Upper lobe of left lung (tissue), 6 donors: Measurements from ENCODE around the gene PPP6R2. TPM values are rescaled to one million over a fixed set of nuclear protein-coding genes. Genes with fewer than 3 reads are reported as not detected.

Source experiments
- ATAC-seq, 2 donors: fragments of 200-7000 bp; cut with Tn5 transposase; one replicate each; pipeline ENCODE4 v1.9.1; 2022; ENCODE audit warnings: mild to moderate bottlenecking in 2 of 2, moderate library complexity in 2 of 2; ENCODE audit not compliant: low FRiP score in 2 of 2
- DNase-seq, 2 donors: peaks; one replicate each; pipeline ENCODE4 v3.0.0-alpha.2; 2019 to 2020
- H3K27ac ChIP-seq, 4 donors: fragments of 200-600 bp; sonication (generic); one replicate each; pipeline ENCODE4 v1.5.1; 2016 to 2019
- H3K27me3 ChIP-seq, 4 donors: fragments of 200-600 bp; sonication (generic); one replicate each; pipeline ENCODE4 v1.5.1; 2017 to 2019
- H3K36me3 ChIP-seq, 4 donors: fragments of 200-600 bp; sonication (generic); one replicate each; pipeline ENCODE4 v1.5.1; 2016 to 2019
- H3K4me1 ChIP-seq, 4 donors: fragments of 200-600 bp; sonication (generic); one replicate each; pipeline ENCODE4 v1.5.1; 2018 to 2019
- H3K4me3 ChIP-seq, 4 donors: fragments of 200-600 bp; sonication (generic); one replicate each; pipeline ENCODE4 v1.5.1; 2017 to 2019; ENCODE audit warnings: mild to moderate bottlenecking in 2 of 4, moderate library complexity in 1 of 4
- H3K9me3 ChIP-seq, 4 donors: fragments of 200-600 bp; sonication (generic); one replicate each; pipeline ENCODE4 v1.5.1; 2018 to 2019
- EP300 ChIP-seq, 4 donors: sonication (generic); formaldehyde crosslinking; IDR thresholded peaks; one replicate each; pipeline ENCODE4 v1.5.1; 2017; ENCODE audit warnings: antibody characterized with exemption in 4 of 4, control low read depth in 2 of 4
- POLR2A ChIP-seq, 4 donors: fragments of 450-650 bp; IDR thresholded peaks; one replicate each; pipeline ENCODE4 v1.5.1; 2016 to 2017; ENCODE audit warnings: antibody characterized with exemption in 4 of 4, mild to moderate bottlenecking in 2 of 4
- POLR2AphosphoS5 ChIP-seq, 2 donors: sonication (generic); formaldehyde crosslinking; IDR thresholded peaks; one replicate each; pipeline ENCODE4 v1.5.1; 2017; ENCODE audit warnings: antibody characterized with exemption in 2 of 2
- WGBS, 2 donors: methylation state at CpG; one replicate each; pipeline ENCODE4 v1.1.5; 2017 to 2018; 5-methylcytosine and 5-hydroxymethylcytosine counted together
- total RNA-seq, 6 donors: library from RNA; depleted of rRNA in 4 of 6; stranded (reverse); fragments of >200 nt in 4 of 6; gene quantifications; one replicate each; pipeline versions ENCODE4 v1.1.0 to v1.2.1, GENCODE V29; 2016 to 2021
- TF ChIP-seq, protein P1 (sequence below), 6 experiments: fragments of 450-650 bp in 4 of 6; fragments of 200-600 bp in 2 of 6; sonication (generic) in 2 of 6; IDR thresholded peaks; one replicate each; pipeline ENCODE4 v1.5.1; 2016 to 2019; ENCODE audit warnings: antibody characterized with exemption in 6 of 6
- donor health status: DM: no; HTN: no; CAD: no; lungs with moderate emphysema.
- donor health status: DM: no; HTN: yes; CAD: no; lungs with severe emphysema.

Gene PPP6R2
- total RNA-seq, 6 donors from 2014 or later: 53.0 to 264 (median 63.8) TPM

DNA sequence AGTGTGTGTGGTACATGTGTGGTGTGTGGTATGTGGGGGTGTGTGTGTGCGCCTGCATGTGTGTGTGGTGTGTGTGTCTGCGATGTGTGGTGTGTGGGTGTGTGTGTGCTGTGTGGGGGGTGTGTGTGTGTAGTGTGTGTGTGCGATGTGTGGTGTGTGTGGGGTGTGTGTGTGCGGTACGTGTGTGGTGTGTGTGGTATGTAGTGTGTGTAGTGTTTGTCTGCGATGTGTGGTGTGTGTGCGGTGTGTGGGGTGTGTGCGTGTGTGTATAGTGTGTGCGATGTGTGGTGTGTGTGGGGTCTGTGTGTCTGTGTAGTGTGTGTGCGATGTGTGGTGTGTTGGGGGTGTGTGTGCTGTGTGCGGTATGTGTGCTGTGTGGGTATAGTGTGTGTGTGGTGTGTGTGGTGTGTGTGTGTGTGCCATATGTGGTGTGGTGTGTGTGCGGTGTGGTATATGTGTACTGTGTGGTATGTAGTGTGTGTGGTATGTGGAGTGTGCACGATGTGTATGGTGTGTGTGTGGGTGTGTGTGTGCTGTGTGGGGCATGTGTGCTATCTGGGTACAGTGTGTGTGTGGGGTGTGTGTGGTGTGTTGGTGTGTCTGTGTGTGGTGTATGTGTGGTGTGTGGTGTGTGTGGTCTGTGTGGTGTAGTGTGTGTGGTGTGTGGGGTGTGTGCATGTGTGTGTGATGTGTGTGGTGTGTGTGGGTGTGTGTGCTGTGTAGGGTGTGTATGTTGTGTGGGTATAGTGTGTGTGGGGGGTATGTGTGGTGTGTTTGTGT is 5.7 kb upstream of the PPP6R2 start:
- WGBS, 2 donors: 96% methylated on average over 13 of the region's 13 CpGs
- ATAC-seq: no peak
- TF ChIP-seq, protein P1, sequence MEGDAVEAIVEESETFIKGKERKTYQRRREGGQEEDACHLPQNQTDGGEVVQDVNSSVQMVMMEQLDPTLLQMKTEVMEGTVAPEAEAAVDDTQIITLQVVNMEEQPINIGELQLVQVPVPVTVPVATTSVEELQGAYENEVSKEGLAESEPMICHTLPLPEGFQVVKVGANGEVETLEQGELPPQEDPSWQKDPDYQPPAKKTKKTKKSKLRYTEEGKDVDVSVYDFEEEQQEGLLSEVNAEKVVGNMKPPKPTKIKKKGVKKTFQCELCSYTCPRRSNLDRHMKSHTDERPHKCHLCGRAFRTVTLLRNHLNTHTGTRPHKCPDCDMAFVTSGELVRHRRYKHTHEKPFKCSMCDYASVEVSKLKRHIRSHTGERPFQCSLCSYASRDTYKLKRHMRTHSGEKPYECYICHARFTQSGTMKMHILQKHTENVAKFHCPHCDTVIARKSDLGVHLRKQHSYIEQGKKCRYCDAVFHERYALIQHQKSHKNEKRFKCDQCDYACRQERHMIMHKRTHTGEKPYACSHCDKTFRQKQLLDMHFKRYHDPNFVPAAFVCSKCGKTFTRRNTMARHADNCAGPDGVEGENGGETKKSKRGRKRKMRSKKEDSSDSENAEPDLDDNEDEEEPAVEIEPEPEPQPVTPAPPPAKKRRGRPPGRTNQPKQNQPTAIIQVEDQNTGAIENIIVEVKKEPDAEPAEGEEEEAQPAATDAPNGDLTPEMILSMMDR (IDR thresholded peaks at IDR 0.05): no peak
- TF ChIP-seq POLR2AphosphoS5 (IDR thresholded peaks at IDR 0.05) (no peak), POLR2A (IDR thresholded peaks at IDR 0.05) (no peak), EP300 (IDR thresholded peaks at IDR 0.05) (no peak)
- Histone ChIP-seq H3K4me3 (no peak overlapping the region), H3K4me1 (peaks cover 5 to 7% (median 6%) of the 10 kb centered on the region in 4 donors), H3K36me3 (no peaks in the 10 kb centered on the region), H3K9me3 (no peaks in the 10 kb centered on the region), H3K27ac (no peak overlapping the region), H3K27me3 (no peaks in the 10 kb centered on the region)
- DNase-seq: no peak

DNA sequence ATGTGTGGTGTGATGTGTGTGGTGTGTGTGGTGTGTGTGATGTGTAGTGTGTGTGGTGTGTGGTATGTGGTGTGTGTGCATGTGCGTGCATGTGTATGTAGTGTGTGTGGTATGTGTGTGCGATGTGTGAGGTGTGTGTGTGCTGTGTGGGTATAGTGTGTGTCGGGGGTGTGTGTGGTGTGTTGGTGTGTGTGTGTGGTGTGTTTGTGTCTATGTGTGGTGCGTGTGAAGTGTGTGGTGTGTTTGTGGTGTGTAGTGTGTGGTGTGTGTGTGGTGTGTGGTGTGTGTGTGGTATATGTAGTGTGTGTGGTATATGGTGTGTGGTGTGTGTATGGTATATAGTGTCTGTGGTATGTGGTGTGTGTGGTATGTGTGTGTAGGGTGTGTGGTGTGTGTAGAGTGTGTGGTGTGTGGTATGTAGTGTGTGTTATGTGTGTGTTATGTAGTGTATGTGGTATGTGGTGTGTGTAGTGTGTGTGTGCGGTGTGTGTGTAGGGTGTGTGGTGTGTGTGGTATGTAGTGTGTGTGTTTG is 5.0 kb upstream of the PPP6R2 start:
- Histone ChIP-seq H3K36me3 (no peaks in the 10 kb centered on the region), H3K4me1 (peaks cover 7 to 12% (median 12%) of the 10 kb centered on the region in 4 donors), H3K4me3 (no peak overlapping the region), H3K9me3 (no peaks in the 10 kb centered on the region), H3K27me3 (no peaks in the 10 kb centered on the region), H3K27ac (no peak overlapping the region)
- WGBS, 2 donors: 95% methylated on average over 5 of the region's 5 CpGs
- DNase-seq (no peak), ATAC-seq (no peak)
- TF ChIP-seq POLR2A (IDR thresholded peaks at IDR 0.05) (no peak), EP300 (IDR thresholded peaks at IDR 0.05) (no peak), POLR2AphosphoS5 (IDR thresholded peaks at IDR 0.05) (no peak)
- TF ChIP-seq, protein P1 (IDR thresholded peaks at IDR 0.05): no peak

DNA sequence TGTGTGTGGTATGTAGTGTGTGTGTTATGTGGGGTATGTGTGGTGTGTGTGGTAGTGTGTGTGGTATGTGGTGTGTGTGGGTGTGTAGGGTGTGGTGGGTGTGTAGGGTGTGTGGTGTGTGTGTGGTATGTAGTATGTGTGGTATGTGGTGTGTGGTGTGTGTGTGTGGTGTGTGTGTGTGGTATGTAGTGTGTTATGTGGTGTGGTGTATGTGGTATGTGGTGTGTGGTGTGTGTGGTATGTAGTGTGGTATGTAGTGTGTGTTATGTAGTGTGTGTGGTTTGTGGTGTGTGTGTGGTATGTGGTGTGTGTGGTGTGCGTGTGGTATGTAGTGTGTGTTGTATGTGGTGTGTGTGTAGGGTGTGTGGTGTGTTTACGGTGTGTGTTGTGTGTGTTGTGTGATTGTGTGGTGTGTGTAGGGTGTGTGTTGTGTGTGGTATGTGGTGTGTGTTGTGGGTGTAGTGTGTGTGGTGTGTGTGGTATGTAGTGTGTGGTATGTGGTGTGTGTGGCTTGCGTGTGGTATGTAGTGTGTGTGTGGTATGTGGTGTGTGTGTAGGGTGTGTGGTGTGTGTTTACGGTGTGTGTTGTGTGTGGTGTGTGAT is 4.2 kb upstream of the PPP6R2 start:
- ATAC-seq (no peak), DNase-seq (no peak)
- no peak overlapping the region for H3K27ac ChIP-seq
- no peaks in the 10 kb centered on the region for H3K27me3 ChIP-seq
- TF ChIP-seq EP300 (IDR thresholded peaks at IDR 0.05) (no peak), POLR2AphosphoS5 (IDR thresholded peaks at IDR 0.05) (no peak), POLR2A (IDR thresholded peaks at IDR 0.05) (no peak)
- TF ChIP-seq, protein P1 (IDR thresholded peaks at IDR 0.05): no peak
- no peaks in the 10 kb centered on the region for H3K9me3 ChIP-seq
- no peak overlapping the region for H3K4me3 ChIP-seq
- H3K36me3 ChIP-seq: no peaks in the 10 kb centered on the region
- 96 to 100% methylated on average over 4 of the region's 4 CpGs for WGBS, 2 donors
- H3K4me1 ChIP-seq: peaks cover 7 to 12% (median 12%) of the 10 kb centered on the region in 4 donors

DNA sequence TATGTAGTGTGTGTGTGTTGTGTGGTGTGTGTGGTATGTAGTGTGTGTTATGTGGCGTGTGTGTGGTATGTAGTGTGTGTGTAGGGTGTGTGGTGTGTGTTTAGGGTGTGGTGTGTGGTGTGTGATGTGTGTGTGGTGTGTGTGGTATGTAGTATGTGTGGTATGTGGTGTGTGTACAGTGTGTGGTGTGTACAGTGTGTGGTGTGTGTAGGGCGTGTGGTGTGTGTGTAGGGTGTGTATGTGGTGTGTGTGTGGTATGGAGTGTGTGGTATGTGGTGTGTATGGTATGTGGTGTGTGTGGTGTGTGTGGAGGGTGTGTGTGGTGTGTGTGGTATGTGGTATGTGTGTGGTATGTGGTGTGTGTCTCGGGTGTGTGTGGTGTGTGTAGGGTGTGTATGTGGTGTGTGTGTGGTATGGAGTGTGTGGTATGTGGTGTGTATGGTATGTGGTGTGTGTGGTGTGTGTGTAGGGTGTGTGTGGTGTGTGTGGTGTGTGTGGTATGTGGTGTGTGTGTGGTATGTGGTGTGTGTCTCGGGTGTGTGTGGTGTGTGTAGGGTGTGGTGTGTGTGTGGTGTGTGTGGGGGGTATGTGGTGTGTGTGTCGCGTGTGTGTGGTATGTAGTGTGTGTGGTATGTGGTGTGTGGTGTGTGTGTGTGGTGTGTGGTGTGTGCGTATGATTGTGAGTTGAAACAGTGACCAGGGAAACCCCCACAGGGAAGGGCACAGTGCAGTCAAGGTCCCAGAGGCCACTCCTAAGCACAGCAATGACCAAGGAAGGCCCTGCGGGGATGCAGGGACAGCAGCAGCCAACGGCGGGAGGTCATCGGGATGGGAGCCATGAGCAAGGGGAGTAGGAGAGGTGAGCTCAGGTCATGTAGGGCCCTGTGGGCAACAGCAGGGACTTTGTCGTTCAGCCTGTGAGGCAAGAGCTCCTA is 2.9 kb upstream of the PPP6R2 start:
- TF ChIP-seq POLR2A (IDR thresholded peaks at IDR 0.05) (no peak), EP300 (IDR thresholded peaks at IDR 0.05) (no peak), POLR2AphosphoS5 (IDR thresholded peaks at IDR 0.05) (no peak)
- TF ChIP-seq, protein P1 (IDR thresholded peaks at IDR 0.05): no peak
- no peak overlapping the region for H3K27ac ChIP-seq

More for the DNA sequence above, 2.9 kb upstream of the PPP6R2 start:
- 77 to 79% methylated on average over 12 of the region's 12 CpGs for WGBS, 2 donors
- no peaks in the 10 kb centered on the region for H3K9me3 ChIP-seq
- no peaks in the 10 kb centered on the region for H3K36me3 ChIP-seq
- H3K27me3 ChIP-seq: no peaks in the 10 kb centered on the region
- DNase-seq: no peak
- H3K4me3 ChIP-seq: no peak overlapping the region
- H3K4me1 ChIP-seq: peaks cover 7 to 12% (median 12%) of the 10 kb centered on the region in 4 donors
- ATAC-seq: no peak
